K562 (cell line): ENCODE data around the gene PRF1. TPM values are rescaled to one million over a fixed set of nuclear protein-coding genes. Genes with fewer than 3 reads are reported as not detected.

ENCODE experiments used
- ATAC-seq: fragments of 200-7000 bp; cut with Tn5 transposase; 3 replicates; pipeline ENCODE4 v1.9.1; 2020; ENCODE audit warnings: moderate library complexity
- BruUV-seq: library from RNA; stranded (reverse); fragments of 400-500 nt; replicated peaks from 2 replicates; lab custom pipeline; 2021; lab: Mats Ljungman, UMichigan
- CTCF ChIA-PET: fragments of 300-600 bp; formaldehyde crosslinking; extraction: SDS; loops from one replicate; lab custom pipeline; 2021; ENCODE audit warnings: low intra/inter-chr PET ratio; lab: Yijun Ruan, JAX
- POLR2A ChIA-PET: fragments of 300-600, 350-650 bp; sonication (Branson Sonifier 250); formaldehyde crosslinking; extraction: SDS; loops from one replicate; lab custom pipeline; 2021; ENCODE audit warnings: antibody characterized with exemption, inconsistent platforms; lab: Yijun Ruan, JAX
- DNase-seq, 4 experiments: peaks; one replicate each; pipeline versions ENCODE4 v3.0.0 to v3.0.0-alpha.2; 2011 to 2018; ENCODE audit warnings: low spot score in 3 of 4, mixed read lengths in 3 of 4; ENCODE audit errors: extremely low read depth in 1 of 4
- FAIRE-seq: peaks from 2 replicates; lab custom pipeline; 2011; peaks lifted over from hg19 to GRCh38; lab: Jason Lieb, UNC
- H2AFZ ChIP-seq: 2 replicates; pipeline ENCODE4 v1.6.0; 2011; ENCODE audit warnings: low read depth, low read length, control low read depth, inconsistent platforms
- H3K27ac ChIP-seq: fragments of 200-600 bp; 3 replicates; pipeline ENCODE4 v1.8.0; 2011; ENCODE audit warnings: low read depth, mild to moderate bottlenecking, control low read depth, inconsistent platforms, low read length, moderate library complexity, mixed read lengths; ENCODE audit errors: extremely low read depth
- H3K27me3 ChIP-seq, 2 experiments: fragments of 300-600 bp in 1 of 2; 2 replicates in 1 of 2; 3 replicates in 1 of 2; pipeline versions ENCODE4 v1.6.0 to v1.8.0; 2011; ENCODE audit warnings: inconsistent platforms in 2 of 2, low read length in 2 of 2, mild to moderate bottlenecking in 1 of 2, mixed read lengths in 1 of 2, moderate library complexity in 1 of 2; ENCODE audit not compliant: control insufficient read depth in 2 of 2, insufficient read depth in 2 of 2
- H3K36me3 ChIP-seq: fragments of 300-600 bp; 3 replicates; pipeline ENCODE4 v1.8.0; 2011; ENCODE audit warnings: mild to moderate bottlenecking, low read length, inconsistent platforms; ENCODE audit not compliant: control insufficient read depth, insufficient read depth
- H3K4me1 ChIP-seq, 2 experiments: fragments of 200-600 bp in 1 of 2; replicated peaks in 1 of 2; 2 replicates in 1 of 2; 3 replicates in 1 of 2; pipeline versions ENCODE4 v1.5.1 to v1.8.0; 2011; ENCODE audit warnings: inconsistent platforms in 2 of 2, low read length in 2 of 2, mild to moderate bottlenecking in 1 of 2, mixed read lengths in 1 of 2, moderate library complexity in 1 of 2; ENCODE audit not compliant: control insufficient read depth in 2 of 2, insufficient read depth in 2 of 2
- H3K4me2 ChIP-seq: 2 replicates; pipeline ENCODE4 v1.6.1; 2011; ENCODE audit warnings: low read length, control low read depth, inconsistent platforms, mixed read lengths; ENCODE audit not compliant: insufficient read depth
- H3K4me3 ChIP-seq: fragments of 200-600 bp; sonication (generic), shearing (Covaris generic); 2 replicates; pipeline ENCODE4 v1.5.1; 2016; ENCODE audit warnings: control low read depth, inconsistent platforms
- H3K79me2 ChIP-seq: fragments of 200-600 bp; 3 replicates; pipeline ENCODE4 v1.8.0; 2011; ENCODE audit warnings: low read length, inconsistent platforms; ENCODE audit not compliant: control insufficient read depth, insufficient read depth
- H3K9ac ChIP-seq, 2 experiments: 2 replicates each; pipeline versions ENCODE4 v1.6.0 to v1.6.1; 2011; ENCODE audit warnings: low read depth in 2 of 2, low read length in 2 of 2, control low read depth in 1 of 2, inconsistent platforms in 1 of 2, mild to moderate bottlenecking in 1 of 2, mixed read lengths in 1 of 2; ENCODE audit not compliant: insufficient read depth in 1 of 2
- H3K9me1 ChIP-seq: one replicate; pipeline ENCODE4 v1.6.0; 2011; ENCODE audit warnings: inconsistent platforms, mild to moderate bottlenecking, low read length, moderate library complexity; ENCODE audit not compliant: control insufficient read depth, insufficient read depth
- H3K9me3 ChIP-seq: replicated peaks from 2 replicates; pipeline ENCODE4 v1.5.1; 2011; ENCODE audit warnings: low read depth, low read length, inconsistent platforms; ENCODE audit not compliant: control insufficient read depth, insufficient read depth
- H4K20me1 ChIP-seq: replicated peaks from 2 replicates; pipeline ENCODE4 v1.6.1; 2011; ENCODE audit warnings: low read length, inconsistent platforms, mixed read lengths; ENCODE audit not compliant: control insufficient read depth, insufficient read depth
- ATF1 ChIP-seq, 2 experiments: fragments of 450-650 bp in 1 of 2; IDR thresholded peaks; 2 replicates each; pipeline ENCODE4 v1.6.1; 2016; ENCODE audit warnings: missing compliant biosample characterization in 1 of 2, missing genetic modification characterization in 1 of 2
- CEBPG ChIP-seq, 3 experiments: fragments of 200-800 bp in 1 of 3; sonication (Bioruptor generic) in 1 of 3; sonication (generic) in 1 of 3; formaldehyde crosslinking in 1 of 3; IDR thresholded peaks in 2 of 3; conservative IDR thresholded peaks in 1 of 3; 2 replicates each; pipeline versions ENCODE4 v1.6.1 to v1.8.0; 2016 to 2022; ENCODE audit warnings: missing compliant biosample characterization in 2 of 3, missing genetic modification characterization in 2 of 3, mild to moderate bottlenecking in 1 of 3, missing genetic modification reagents in 1 of 3
- CHD4 ChIP-seq: fragments of 200-600 bp; sonication (generic); IDR thresholded peaks from 3 replicates; pipeline ENCODE4 v1.6.1; 2012; ENCODE audit warnings: low read depth, mild to moderate bottlenecking, mixed read lengths, low read length, inconsistent platforms; ENCODE audit not compliant: insufficient read depth, insufficient replicate concordance, poor library complexity, severe bottlenecking
- CREM ChIP-seq: IDR thresholded peaks from 2 replicates; pipeline ENCODE4 v1.6.1; 2014; ENCODE audit warnings: antibody characterized with exemption, low read depth
- IRF9 ChIP-seq: fragments of 450-650 bp; IDR thresholded peaks from 2 replicates; pipeline ENCODE4 v1.6.1; 2016; ENCODE audit warnings: missing biosample characterization, missing genetic modification characterization
- JUND ChIP-seq, 2 experiments: IDR thresholded peaks; 2 replicates in 1 of 2; 3 replicates in 1 of 2; pipeline ENCODE4 v1.6.1; 2011; ENCODE audit warnings: borderline replicate concordance in 2 of 2, low read depth in 2 of 2, low read length in 2 of 2, improper control_type of control experiment in 1 of 2, missing biosample characterization in 1 of 2, missing genetic modification characterization in 1 of 2, missing genetic modification reagents in 1 of 2
- L3MBTL2 ChIP-seq: fragments of 450-650 bp; IDR thresholded peaks from 2 replicates; pipeline ENCODE4 v1.6.1; 2016; ENCODE audit warnings: mild to moderate bottlenecking, moderate library complexity
- MAZ ChIP-seq, 2 experiments: fragments of 450-650 bp in 1 of 2; sonication (generic) in 1 of 2; formaldehyde crosslinking; IDR thresholded peaks in 1 of 2; conservative IDR thresholded peaks in 1 of 2; 2 replicates each; pipeline versions ENCODE4 v1.4.0 to v1.5.0; 2020; ENCODE audit warnings: mild to moderate bottlenecking in 1 of 2, missing genetic modification reagents in 1 of 2
- MECOM ChIP-seq: fragments of 250-450 bp; sonication (Bioruptor Pico); IDR thresholded peaks from 2 replicates; pipeline ENCODE4 v1.8.0; 2022; ENCODE audit warnings: inconsistent platforms
- MIER1 ChIP-seq: fragments of 450-650 bp; IDR thresholded peaks from 2 replicates; pipeline ENCODE4 v1.6.1; 2016; ENCODE audit warnings: antibody characterized with exemption, mild to moderate bottlenecking, low read depth
- NFIC ChIP-seq: fragments of 450-650 bp; IDR thresholded peaks from 2 replicates; pipeline ENCODE4 v1.6.1; 2017; ENCODE audit warnings: mild to moderate bottlenecking, inconsistent platforms
- POU5F1 ChIP-seq: fragments of 150-350 bp; IDR thresholded peaks from 2 replicates; pipeline ENCODE4 v1.6.1; 2014; ENCODE audit warnings: borderline replicate concordance, low read length, low read depth, mild to moderate bottlenecking; ENCODE audit not compliant: partially characterized antibody
- SPI1 ChIP-seq: IDR thresholded peaks from 2 replicates; pipeline ENCODE4 v1.6.1; 2011; ENCODE audit warnings: low read depth, low read length, control low read depth, borderline replicate concordance
- ZNF277 ChIP-seq: fragments of 250-450 bp; sonication (Bioruptor Pico); IDR thresholded peaks from 2 replicates; pipeline ENCODE4 v1.8.0; 2022; ENCODE audit warnings: inconsistent platforms, mild to moderate bottlenecking, moderate library complexity, borderline replicate concordance
- ZNF354B ChIP-seq: fragments of 250-450 bp; sonication (Bioruptor Pico); IDR thresholded peaks from 2 replicates; pipeline ENCODE4 v1.4.0; 2020
- ZNF785 ChIP-seq: fragments of 250-450 bp; sonication (Bioruptor Pico); IDR thresholded peaks from 2 replicates; pipeline ENCODE4 v1.4.0; 2020; ENCODE audit warnings: mild to moderate bottlenecking
- WGBS: fragments of 100-300 bp; shearing (Covaris generic); methylation state at CpG from one replicate; pipeline ENCODE4 v1.1.6; 2016; ENCODE audit warnings: low coverage, mixed read lengths; ENCODE audit not compliant: insufficient coverage; ENCODE audit errors: missing lambda C conversion rate; 5-methylcytosine and 5-hydroxymethylcytosine counted together
- in situ Hi-C: fragments of 300-500 bp; cut with MboI; formaldehyde crosslinking; loops from 4 replicates; pipeline ENCODE4 v1.15.0; 2018; ENCODE audit warnings: inconsistent platforms, mixed read lengths
- intact Hi-C: fragments of 100-400 bp; cut with micrococcal nuclease; formaldehyde crosslinking; loops from 2 replicates; pipeline ENCODE4 v1.14.2; 2022
- polyA plus RNA-seq, 8 experiments: library from polyadenylated mRNA; depleted of rRNA in 4 of 8; stranded (reverse) in 5 of 8; unstranded in 3 of 8; fragments of >200 nt; fragmentation: Nextera tagmentation in 2 of 8; fragmentation: Illumina TruSeq in 1 of 8; extraction: Ambion mirVana in 2 of 8; extraction: Trizol in 1 of 8; gene quantifications; 2 replicates each; pipeline versions ENCODE4 v1.2.1 to v1.2.3, GENCODE V29; 2011 to 2014; ENCODE audit warnings: inconsistent platforms in 1 of 8, missing spikeins in 1 of 8
- total RNA-seq, 7 experiments: library from RNA; depleted of rRNA in 6 of 7; stranded (reverse); fragments of >200 nt in 6 of 7; fragmentation: Illumina TruSeq in 2 of 7; extraction: Trizol in 2 of 7; gene quantifications; 2 replicates each; pipeline versions ENCODE4 v1.2.1 to v1.2.3, GENCODE V29; 2011 to 2021; ENCODE audit warnings: low replicate concordance in 1 of 7

Gene PRF1
- total and polyA plus RNA-seq, 9 of the 15 experiments (the other 6 are each of a cell fraction or from before 2014, with no cell fraction given): 3.8 to 8.6 (median 6.3) TPM

GRCh38 chr10:70615784-70616522 is 13.4 kb upstream of the PRF1 start:
- H3K4me1 ChIP-seq: peaks cover 0 to 24% of the 10 kb centered on the region in 2 experiments; a peak in 4 of 5 replicates

More at GRCh38 chr10:70615784-70616522, 13.4 kb upstream of the PRF1 start:
- Histone ChIP-seq H3K36me3 (no peaks in the 10 kb centered on the region), H3K9ac (no peak overlapping the region), H4K20me1 (no peaks in the 10 kb centered on the region), H3K9me1 (no peaks in the 10 kb centered on the region), H3K79me2 (no peaks in the 10 kb centered on the region)
- FAIRE-seq (no peak), DNase-seq (no peak)
- BruUV-seq: no TSS peak
- 76% methylated on average over 7 of the region's 7 CpGs for WGBS
- POLR2A ChIA-PET: interaction anchor here (0.7 kb wide), 2 partner anchors 14 to 139 kb away, joined by 3 read pairs; partner anchors contain the start of gene PRF1
- no peak for TF ChIP-seq CEBPG (CRISPR knock-in tag; IDR thresholded peaks at IDR 0.05)
- TF ChIP-seq CEBPG (tag; conservative IDR thresholded peaks at IDR 0.05 in 1 of 2, IDR thresholded peaks at IDR 0.05 in 1 of 2): no peak
- TF ChIP-seq ATF1 (CRISPR knock-in tag; IDR thresholded peaks at IDR 0.05): no peak
- no peak for TF ChIP-seq ATF1 (tag; IDR thresholded peaks at IDR 0.05)
- no peak for TF ChIP-seq CHD4
- no peak for TF ChIP-seq NFIC
- TF ChIP-seq ZNF354B (CRISPR knock-in tag): no peak
- TF ChIP-seq IRF9: no peak
- peak; percentile 35; the same call in 1 of the 2 replicates for TF ChIP-seq L3MBTL2
- TF ChIP-seq MAZ (CRISPR knock-in tag; conservative IDR thresholded peaks at IDR 0.05 in 1 of 2, IDR thresholded peaks at IDR 0.05 in 1 of 2): 0 out of 4 replicates have a peak, but pooled peaks of 1 of the 2 experiments have one; percentile 12
- no peak for TF ChIP-seq POU5F1
- no peak for TF ChIP-seq MIER1
- no peak for TF ChIP-seq ZNF277 (CRISPR knock-in tag)
- no peak for TF ChIP-seq ZNF785
- TF ChIP-seq SPI1: peak; percentile 93
- TF ChIP-seq CREM: no peak
- no peak for TF ChIP-seq JUND (IDR thresholded peaks at IDR 0.05; ENCODE audit: borderline replicate concordance, low read depth, low read length)
- 0 out of 3 replicates have a peak, but pooled peaks have one; percentile 24 for TF ChIP-seq JUND (tag; IDR thresholded peaks at IDR 0.05; ENCODE audit: borderline replicate concordance, low read depth, low read length)
- TF ChIP-seq MECOM (CRISPR knock-in tag): no peak
- TF ChIP-seq, all 486 proteins: peak for 4
- in situ Hi-C loops (no loop called here), intact Hi-C loops (loop anchor here (5.0 kb wide), 3 partner anchors 39 to 201 kb away; partner anchors contain the start of gene SGPL1)
- Histone ChIP-seq H3K4me2 (no peak overlapping the region), H3K9me3 (peaks cover 10% of the 10 kb centered on the region), H3K27ac (no peak overlapping the region), H3K4me3 (no peak overlapping the region), H2AFZ (peak overlapping the region; percentile 35; the same call in 1 of the 2 replicates), H3K27me3 (no peaks in the 10 kb centered on the region)
- no peak for ATAC-seq
- CTCF ChIA-PET: no interaction called here
